Activated CD8-positive, alpha-beta T cell treated with anti-CD3 and anti-CD28 coated beads for 36 hours (primary cell): ENCODE data around the gene EED. TPM values are rescaled to one million over a fixed set of nuclear protein-coding genes. Genes with fewer than 3 reads are reported as not detected.

ENCODE experiments used
- ATAC-seq: fragments of 200-7000 bp; cut with Tn5 transposase; one replicate; pipeline ENCODE4 v1.10.0; 2021; ENCODE audit warnings: mild to moderate bottlenecking, moderate library complexity
- CTCF ChIA-PET: fragments of 350-600 bp; sonication (Branson Sonifier 250); formaldehyde crosslinking; loops from one replicate; lab custom pipeline; 2021; ENCODE audit warnings: antibody characterized with exemption; lab: Charles Lee
- POLR2A ChIA-PET: fragments of 350-600 bp; sonication (Branson Sonifier 250); formaldehyde crosslinking; loops from one replicate; lab custom pipeline; 2021; ENCODE audit warnings: antibody characterized with exemption; lab: Charles Lee
- DNase-seq: peaks from one replicate; pipeline ENCODE4 v3.0.0-alpha.2; 2020
- H3K27ac Mint-ChIP-seq: one replicate; pipeline ENCODE4 v1.8.0; 2021; ENCODE audit warnings: mild to moderate bottlenecking, mixed read lengths
- H3K27me3 Mint-ChIP-seq: one replicate; pipeline ENCODE4 v1.8.0; 2021; ENCODE audit warnings: mixed read lengths
- H3K36me3 Mint-ChIP-seq: one replicate; pipeline ENCODE4 v1.8.0; 2021; ENCODE audit warnings: low read depth, mixed read lengths
- H3K4me1 Mint-ChIP-seq: one replicate; pipeline ENCODE4 v1.8.0; 2021; ENCODE audit warnings: low read depth, mixed read lengths
- H3K4me3 Mint-ChIP-seq: one replicate; pipeline ENCODE4 v1.8.0; 2021; ENCODE audit warnings: mild to moderate bottlenecking, moderate library complexity, mixed read lengths
- H3K9me3 Mint-ChIP-seq: one replicate; pipeline ENCODE4 v1.8.0; 2021; ENCODE audit warnings: mixed read lengths
- intact Hi-C: fragments of 100-400 bp; cut with micrococcal nuclease; formaldehyde crosslinking; loops from one replicate; pipeline ENCODE4 v1.10.0; 2022
- total RNA-seq, 2 experiments: library from RNA; stranded (reverse); gene quantifications; one replicate each; pipeline ENCODE4 v1.2.3, GENCODE V29; 2021
- TF ChIP-seq, protein P1 (sequence below): fragments of 200-600 bp; IDR thresholded peaks from one replicate; pipeline ENCODE4 v1.8.0; 2022; ENCODE audit warnings: antibody characterized with exemption, mild to moderate bottlenecking

Gene EED
- total RNA-seq, 2 experiments from 2014 or later, result 114 to 117 TPM

GRCh38 chr11:86237267-86237804 lies 7.2 kb upstream of the EED start:
- no peak for DNase-seq
- H3K36me3 Mint-ChIP-seq, result no peaks in the 10 kb centered on the region
- no peak overlapping the region for H3K27ac Mint-ChIP-seq
- no peak overlapping the region for H3K4me3 Mint-ChIP-seq
- peaks cover 17% of the 10 kb centered on the region for H3K4me1 Mint-ChIP-seq
- TF ChIP-seq, protein P1, sequence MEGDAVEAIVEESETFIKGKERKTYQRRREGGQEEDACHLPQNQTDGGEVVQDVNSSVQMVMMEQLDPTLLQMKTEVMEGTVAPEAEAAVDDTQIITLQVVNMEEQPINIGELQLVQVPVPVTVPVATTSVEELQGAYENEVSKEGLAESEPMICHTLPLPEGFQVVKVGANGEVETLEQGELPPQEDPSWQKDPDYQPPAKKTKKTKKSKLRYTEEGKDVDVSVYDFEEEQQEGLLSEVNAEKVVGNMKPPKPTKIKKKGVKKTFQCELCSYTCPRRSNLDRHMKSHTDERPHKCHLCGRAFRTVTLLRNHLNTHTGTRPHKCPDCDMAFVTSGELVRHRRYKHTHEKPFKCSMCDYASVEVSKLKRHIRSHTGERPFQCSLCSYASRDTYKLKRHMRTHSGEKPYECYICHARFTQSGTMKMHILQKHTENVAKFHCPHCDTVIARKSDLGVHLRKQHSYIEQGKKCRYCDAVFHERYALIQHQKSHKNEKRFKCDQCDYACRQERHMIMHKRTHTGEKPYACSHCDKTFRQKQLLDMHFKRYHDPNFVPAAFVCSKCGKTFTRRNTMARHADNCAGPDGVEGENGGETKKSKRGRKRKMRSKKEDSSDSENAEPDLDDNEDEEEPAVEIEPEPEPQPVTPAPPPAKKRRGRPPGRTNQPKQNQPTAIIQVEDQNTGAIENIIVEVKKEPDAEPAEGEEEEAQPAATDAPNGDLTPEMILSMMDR, result no peak
- H3K27me3 Mint-ChIP-seq, result no peaks in the 10 kb centered on the region
- CTCF ChIA-PET, result interaction anchor here (1.1 to 1.4 kb wide), 2 partner anchors 8 to 44 kb away, joined by 3 read pairs; no protein-coding TSS in a partner anchor
- ATAC-seq, result no peak
- no peaks in the 10 kb centered on the region for H3K9me3 Mint-ChIP-seq
- intact Hi-C loops, result no loop called here
- POLR2A ChIA-PET, result no interaction called here

DNA sequence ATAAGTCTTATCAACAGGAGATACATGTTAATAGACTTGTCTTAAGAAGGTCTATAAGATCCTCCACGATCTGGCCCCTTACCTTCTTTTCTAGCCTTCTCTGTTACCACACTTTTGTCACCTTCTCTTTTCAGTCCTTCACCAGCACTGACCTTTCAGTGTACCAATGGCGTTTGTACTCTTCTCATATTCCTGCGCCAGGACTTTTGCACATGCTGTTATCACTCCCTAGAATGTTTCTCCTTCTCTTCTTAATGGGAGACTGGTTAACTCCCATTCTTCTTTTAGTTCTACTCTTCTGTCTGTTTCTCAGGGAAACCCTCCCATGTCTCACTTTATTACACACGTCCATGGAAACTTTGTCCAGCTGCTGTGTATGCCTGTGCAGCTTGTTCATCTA lies 4.4 kb upstream of the EED start:
- TF ChIP-seq, protein P1, result no peak
- Mint-ChIP-seq H3K4me3 (no peak overlapping the region), H3K36me3 (no peaks in the 10 kb centered on the region), H3K9me3 (no peaks in the 10 kb centered on the region), H3K27me3 (no peaks in the 10 kb centered on the region), H3K27ac (no peak overlapping the region), H3K4me1 (peaks cover 9% of the 10 kb centered on the region)
- CTCF ChIA-PET, result interaction anchor here (1.1 to 4.6 kb wide), 4 partner anchors 9 to 175 kb away, joined by 3 to 27 read pairs (median 3); no protein-coding TSS in a partner anchor
- intact Hi-C loops, result no loop called here
- ATAC-seq (no peak), DNase-seq (no peak)
- POLR2A ChIA-PET, result interaction anchor here (1.2 kb wide), 1 partner anchor 10 kb away, joined by 4 read pairs; no protein-coding TSS in a partner anchor

GRCh38 chr11:86241956-86242535 lies 2.5 kb upstream of the EED start:
- ChIA-PET CTCF (interaction anchor here (0.7 to 4.6 kb wide), 5 partner anchors 11 to 387 kb away, joined by 3 to 27 read pairs (median 4); partner anchors contain the start of gene CCDC83), POLR2A (interaction anchor here (1.0 kb wide), 2 partner anchors 10 to 12 kb away, joined by 3 to 4 read pairs; no protein-coding TSS in a partner anchor)
- TF ChIP-seq, protein P1, result no peak
- ATAC-seq (no peak), DNase-seq (no peak)
- no peak overlapping the region for H3K4me3 Mint-ChIP-seq
- intact Hi-C loops, result no loop called here
- H3K27ac Mint-ChIP-seq, result peak overlapping the region; percentile 40
- peaks cover 9% of the 10 kb centered on the region for H3K4me1 Mint-ChIP-seq
- no peaks in the 10 kb centered on the region for H3K9me3 Mint-ChIP-seq
- H3K36me3 Mint-ChIP-seq, result no peaks in the 10 kb centered on the region
- no peaks in the 10 kb centered on the region for H3K27me3 Mint-ChIP-seq

DNA sequence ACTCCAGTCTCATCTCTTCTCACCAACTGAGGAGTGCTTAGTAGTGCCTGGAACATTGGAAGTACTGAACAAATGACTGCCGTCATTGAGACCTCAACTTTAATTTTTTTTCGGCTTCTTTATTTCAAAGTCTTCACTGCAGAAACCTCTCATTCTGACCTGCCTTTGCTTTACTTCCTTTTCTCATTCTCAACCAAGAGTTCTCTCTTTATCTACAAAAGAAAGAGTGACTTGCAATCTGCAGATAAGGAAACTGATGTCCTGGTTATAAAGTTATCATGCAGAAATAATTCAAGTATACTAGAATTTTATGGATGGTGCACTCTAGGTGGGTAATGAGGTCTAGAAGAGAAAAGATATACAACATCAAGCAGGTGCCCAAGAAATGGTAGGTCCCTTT lies 1.2 kb upstream of the EED start:
- no peak overlapping the region for H3K4me3 Mint-ChIP-seq
- intact Hi-C loops, result no loop called here
- no peaks in the 10 kb centered on the region for H3K9me3 Mint-ChIP-seq
- H3K27ac Mint-ChIP-seq, result no peak overlapping the region
- ChIA-PET CTCF (interaction anchor here (4.6 kb wide), 1 partner anchor 13 kb away, joined by 27 read pairs; no protein-coding TSS in a partner anchor), POLR2A (interaction anchor here (2.9 to 3.9 kb wide), 3 partner anchors 14 to 176 kb away, joined by 8 to 37 read pairs (median 14); partner anchors contain the start of gene PICALM)
- DNase-seq (no peak), ATAC-seq (no peak)
- peaks cover 11% of the 10 kb centered on the region for H3K36me3 Mint-ChIP-seq
- no peaks in the 10 kb centered on the region for H3K27me3 Mint-ChIP-seq
- H3K4me1 Mint-ChIP-seq, result peaks cover 21% of the 10 kb centered on the region
- TF ChIP-seq, protein P1, result no peak

- ATAC-seq (peak; percentile 62), DNase-seq (peak; percentile 89)
- H3K4me1 Mint-ChIP-seq, result peaks cover 26% of the 10 kb centered on the region
- no peaks in the 10 kb centered on the region for H3K9me3 Mint-ChIP-seq
- POLR2A ChIA-PET, result interaction anchor here (1.1 to 3.9 kb wide), 6 partner anchors 13 to 196 kb away, joined by 3 to 37 read pairs (median 7); partner anchors contain the start of gene PICALM
- TF ChIP-seq, protein P1, result no peak
- CTCF ChIA-PET, result no interaction called here
- no peak overlapping the region for H3K4me3 Mint-ChIP-seq
- H3K27ac Mint-ChIP-seq, result no peak overlapping the region
- H3K27me3 Mint-ChIP-seq, result no peaks in the 10 kb centered on the region
- H3K36me3 Mint-ChIP-seq, result peaks cover 17% of the 10 kb centered on the region
- intact Hi-C loops, result no loop called here
Observed at GRCh38 chr11:86244063-86244521, 461 bp upstream of the EED start.
